BE2C (cell line): ENCODE data around the gene TM4SF20.

Experiments used
- DNase-seq: peaks from one replicate; pipeline ENCODE4 v3.0.0-alpha.2; 2020
- H3K27me3 ChIP-seq: fragments of 250-450 bp; sonication (Bioruptor Pico); 2 replicates; pipeline ENCODE4 v1.5.1; 2020; ENCODE audit warnings: mild to moderate bottlenecking
- H3K36me3 ChIP-seq: fragments of 250-450 bp; sonication (Bioruptor Pico); 2 replicates; pipeline ENCODE4 v1.5.1; 2020; ENCODE audit warnings: mild to moderate bottlenecking
- H3K4me1 ChIP-seq: fragments of 250-450 bp; sonication (Bioruptor Pico); 2 replicates; pipeline ENCODE4 v1.5.1; 2020
- H3K4me3 ChIP-seq: 2 replicates; pipeline ENCODE4 v1.5.1; 2011; ENCODE audit warnings: low read depth, low read length
- H3K9me3 ChIP-seq: fragments of 250-450 bp; sonication (Bioruptor Pico); 2 replicates; pipeline ENCODE4 v1.5.1; 2020
- CTCF ChIP-seq: IDR thresholded peaks from 2 replicates; pipeline ENCODE4 v1.5.1; 2012; ENCODE audit warnings: mild to moderate bottlenecking, low read depth, low read length

Gene TM4SF20

GRCh38 chr2:227337442-227337841 lies 41.7 kb downstream of the TM4SF20 start:
- Histone ChIP-seq H3K27me3 (no peaks in the 10 kb centered on the region), H3K4me3 (no peak overlapping the region), H3K9me3 (no peaks in the 10 kb centered on the region), H3K4me1 (no peaks in the 10 kb centered on the region), H3K36me3 (peaks cover 36% of the 10 kb centered on the region)
- no peak for DNase-seq
- TF ChIP-seq CTCF: no peak

- no peaks in the 10 kb centered on the region for H3K27me3 ChIP-seq
- no peak overlapping the region for H3K4me3 ChIP-seq
- TF ChIP-seq CTCF: no peak
- peaks cover 36% of the 10 kb centered on the region for H3K36me3 ChIP-seq
- H3K4me1 ChIP-seq: no peaks in the 10 kb centered on the region
- no peaks in the 10 kb centered on the region for H3K9me3 ChIP-seq
- DNase-seq: no peak
Observed at GRCh38 chr2:227335713-227336112, 43.4 kb downstream of the TM4SF20 start.

- Histone ChIP-seq H3K27me3 (no peaks in the 10 kb centered on the region), H3K4me3 (peak overlapping the region; percentile 99), H3K9me3 (no peaks in the 10 kb centered on the region), H3K36me3 (no peaks in the 10 kb centered on the region), H3K4me1 (no peaks in the 10 kb centered on the region; the same call in 1 of the 2 replicates)
- TF ChIP-seq CTCF: no peak
- DNase-seq: no peak
Observed at GRCh38 chr2:227326783-227327182, 52.3 kb downstream of the TM4SF20 start.

- Histone ChIP-seq H3K4me1 (no peaks in the 10 kb centered on the region; the same call in 1 of the 2 replicates), H3K4me3 (peak overlapping the region; percentile 99), H3K36me3 (no peaks in the 10 kb centered on the region), H3K9me3 (no peaks in the 10 kb centered on the region), H3K27me3 (no peaks in the 10 kb centered on the region)
- DNase-seq: peak; percentile 33
- no peak for TF ChIP-seq CTCF
Observed at GRCh38 chr2:227325839-227326195, 53.3 kb downstream of the TM4SF20 start.

GRCh38 chr2:227324995-227325838 lies 53.9 kb downstream of the TM4SF20 start, which contains the start of gene MFF:
TSS of gene MFF (plus strand) at chr2:227325251. CDS start at chr2:227330666, 5,415 bp downstream.
- H3K4me1 ChIP-seq: no peaks in the 10 kb centered on the region; the same call in 1 of the 2 replicates

More at GRCh38 chr2:227324995-227325838, 53.9 kb downstream of the TM4SF20 start, which contains the start of gene MFF:
- peak; percentile 93 for DNase-seq
- Histone ChIP-seq H3K36me3 (no peaks in the 10 kb centered on the region), H3K9me3 (no peaks in the 10 kb centered on the region), H3K4me3 (peak within 1 kb of the TSS; percentile 99), H3K27me3 (no peaks in the 10 kb centered on the region)
- peak; percentile 4; the same call in 1 of the 2 replicates for TF ChIP-seq CTCF
